Adrenal gland (tissue), 12 donors: Measurements from ENCODE around the gene MZB1. TPM values are rescaled to one million over a fixed set of nuclear protein-coding genes. Genes with fewer than 3 reads are reported as not detected.
A peak's percentile ranks its signal among the peaks of the same experiment; 100 is the strongest.

Experiments
- DNase-seq, 7 donors: peaks; one replicate each; pipeline ENCODE4 v3.0.0-alpha.2; 2019 to 2020
- H3K27ac ChIP-seq, 5 donors: fragments of 200-600 bp; sonication (generic) in 4 of 5; 1 replicate in 3 of 5; 2 replicates in 2 of 5; pipeline versions ENCODE4 v1.5.1 to v1.8.0; 2016 to 2020; ENCODE audit warnings: mild to moderate bottlenecking in 1 of 5
- H3K27me3 ChIP-seq: fragments of 200-600 bp; 2 replicates; pipeline ENCODE4 v1.8.0; 2021
- H3K36me3 ChIP-seq, 2 donors: fragments of 200-600 bp; replicated peaks in 1 of 2; 1 replicate in 1 of 2; 2 replicates in 1 of 2; pipeline versions ENCODE4 v1.5.1 to v1.8.0; 2018 to 2022
- H3K4me1 ChIP-seq, 2 donors: fragments of 200-600 bp; replicated peaks in 1 of 2; 1 replicate in 1 of 2; 2 replicates in 1 of 2; pipeline versions ENCODE4 v1.5.1 to v1.8.0; 2018 to 2021
- H3K4me3 ChIP-seq, 4 donors: fragments of 200-600 bp; sonication (generic) in 3 of 4; one replicate each; pipeline ENCODE4 v1.5.1; 2016 to 2018
- H3K9me3 ChIP-seq, 3 donors: fragments of 200-600 bp; sonication (generic) in 1 of 3; replicated peaks in 1 of 3; 1 replicate in 2 of 3; 2 replicates in 1 of 3; pipeline versions ENCODE4 v1.5.1 to v1.8.0; 2016 to 2021
- POLR2A ChIP-seq, 2 donors: fragments of 450-650 bp; IDR thresholded peaks; one replicate each; pipeline ENCODE4 v1.6.1; 2017; ENCODE audit warnings: antibody characterized with exemption in 2 of 2, mild to moderate bottlenecking in 2 of 2, moderate library complexity in 1 of 2
- WGBS, 4 donors: extraction: QIAGEN DNeasy Blood & Tissue Kit in 2 of 4; methylation state at CpG; one replicate each; pipeline versions ENCODE4 v1.1.5 to v1.1.7; 2013 to 2017; 5-methylcytosine and 5-hydroxymethylcytosine counted together
- intact Hi-C, 2 donors: fragments of 100-400 bp; cut with DNase I; formaldehyde crosslinking; loops; one replicate each; pipeline versions ENCODE4 v1.14.1 to v1.15.0; 2022 to 2023
- polyA plus RNA-seq, 3 donors: library from polyadenylated mRNA; stranded (reverse); fragments of 200-250 nt in 2 of 3; fragments of 350-450 nt in 1 of 3; fragmentation: Illumina TruSeq in 1 of 3; extraction: RNeasy Lipid Tissue Mini Kit (QIAGEN cat#74804) in 1 of 3; gene quantifications; one replicate each; pipeline ENCODE4 v1.2.3, GENCODE V29; 2013 to 2014
- total RNA-seq, 9 donors: library from RNA; depleted of rRNA in 4 of 9; stranded (reverse); fragments of >200 nt in 4 of 9; fragments of 120-200 nt in 1 of 9; fragmentation: NEBNext Ultra II Directional in 1 of 9; extraction: Animal tissue kit (Norgen Biotek cat#: 25700) in 1 of 9; gene quantifications; one replicate each; pipeline versions ENCODE4 v1.1.0 to v1.2.4, GENCODE V29; 2013 to 2023
- TF ChIP-seq, protein P1 (sequence below), 6 experiments: fragments of 450-650 bp in 4 of 6; fragments of 200-600 bp in 2 of 6; sonication (generic) in 1 of 6; IDR thresholded peaks; 1 replicate in 5 of 6; 2 replicates in 1 of 6; pipeline versions ENCODE4 v1.5.1 to v1.8.0; 2016 to 2021; ENCODE audit warnings: antibody characterized with exemption in 6 of 6, mild to moderate bottlenecking in 2 of 6, moderate library complexity in 1 of 6
- donor health status: healthy with polysubstance abuse.
- donor health status: Bipolar disorder and iron deficiency.
- donor health status: DM: yes; HTN: yes; CAD: no.
- donor health status: DM: no; HTN: no; CAD: no.
- donor health status: DM: no; HTN: no; CAD: no.
- donor health status: DM: yes; HTN: yes; CAD: no.

The MZB1 gene
- total and polyA plus RNA-seq, 12 donors, result 0.35 to 7.7 (median 0.95) TPM; not detected in 3

GRCh38 chr5:139342423-139342723, 47.3 kb downstream of the MZB1 start:
- Histone ChIP-seq H3K9me3 (no peaks in the 10 kb centered on the region), H3K4me1 (peaks cover 8 to 40% of the 10 kb centered on the region in 2 donors), H3K4me3 (peak overlapping the region; percentile 30 to 88 (median 61)), H3K27ac (peak overlapping the region; percentile 90 to 98 (median 94)), H3K27me3 (no peaks in the 10 kb centered on the region), H3K36me3 (no peaks in the 10 kb centered on the region)
- intact Hi-C loops, result no loop called here
- no peak for DNase-seq
- TF ChIP-seq, protein P1, sequence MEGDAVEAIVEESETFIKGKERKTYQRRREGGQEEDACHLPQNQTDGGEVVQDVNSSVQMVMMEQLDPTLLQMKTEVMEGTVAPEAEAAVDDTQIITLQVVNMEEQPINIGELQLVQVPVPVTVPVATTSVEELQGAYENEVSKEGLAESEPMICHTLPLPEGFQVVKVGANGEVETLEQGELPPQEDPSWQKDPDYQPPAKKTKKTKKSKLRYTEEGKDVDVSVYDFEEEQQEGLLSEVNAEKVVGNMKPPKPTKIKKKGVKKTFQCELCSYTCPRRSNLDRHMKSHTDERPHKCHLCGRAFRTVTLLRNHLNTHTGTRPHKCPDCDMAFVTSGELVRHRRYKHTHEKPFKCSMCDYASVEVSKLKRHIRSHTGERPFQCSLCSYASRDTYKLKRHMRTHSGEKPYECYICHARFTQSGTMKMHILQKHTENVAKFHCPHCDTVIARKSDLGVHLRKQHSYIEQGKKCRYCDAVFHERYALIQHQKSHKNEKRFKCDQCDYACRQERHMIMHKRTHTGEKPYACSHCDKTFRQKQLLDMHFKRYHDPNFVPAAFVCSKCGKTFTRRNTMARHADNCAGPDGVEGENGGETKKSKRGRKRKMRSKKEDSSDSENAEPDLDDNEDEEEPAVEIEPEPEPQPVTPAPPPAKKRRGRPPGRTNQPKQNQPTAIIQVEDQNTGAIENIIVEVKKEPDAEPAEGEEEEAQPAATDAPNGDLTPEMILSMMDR (IDR thresholded peaks at IDR 0.05), result no peak
- TF ChIP-seq POLR2A (IDR thresholded peaks at IDR 0.05), result no peak
- 0% methylated on average over 9 to 16 of the region's 16 CpGs for WGBS, 4 donors

DNA sequence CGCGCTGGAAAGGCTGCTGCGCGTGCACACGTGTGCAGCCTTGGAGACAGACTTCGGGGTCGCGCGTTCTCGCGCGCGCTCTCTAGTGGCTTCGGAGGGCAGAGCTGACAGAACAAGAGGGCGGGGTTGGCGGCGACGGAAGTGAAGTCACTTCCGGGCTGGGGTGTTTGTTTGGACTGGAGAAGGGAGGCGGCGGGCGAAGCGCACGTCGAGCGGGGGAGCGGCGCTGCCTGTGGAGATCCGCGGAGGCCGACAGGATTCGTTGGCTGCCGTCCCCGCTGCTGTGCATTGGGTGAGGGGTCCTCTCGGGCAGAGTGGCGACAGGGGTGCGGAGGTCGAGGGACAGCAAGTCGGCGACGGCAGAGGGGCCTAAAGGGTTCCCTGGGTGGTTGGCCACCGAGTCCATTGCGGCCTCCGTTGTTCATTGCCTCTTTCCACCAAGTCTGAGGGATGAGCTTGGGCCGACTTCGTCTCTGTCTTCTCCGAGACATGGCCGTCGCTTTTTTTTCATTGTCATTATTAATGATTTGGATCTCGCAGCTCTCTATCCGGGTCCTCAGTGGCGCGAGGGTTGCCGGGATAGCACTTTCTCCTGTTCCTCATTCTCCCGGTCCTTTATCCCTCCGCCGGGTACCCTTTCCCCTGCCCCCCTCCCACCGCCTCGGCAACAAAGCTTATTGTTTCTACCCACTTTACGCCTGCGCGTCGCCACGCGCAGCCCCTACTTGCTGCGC, 47.9 kb downstream of the MZB1 start, which contains the start of gene PAIP2:
TSS of gene PAIP2 (plus strand) at position 166 of the 734 bp plus-strand sequence. CDS start 21,931 bp downstream, outside the sequence.
- Histone ChIP-seq H3K27me3 (no peaks in the 10 kb centered on the region), H3K4me3 (peak within 1 kb of the TSS; percentile 30 to 88 (median 61)), H3K27ac (peak within 1 kb of the TSS; percentile 90 to 98 (median 94)), H3K9me3 (no peaks in the 10 kb centered on the region), H3K36me3 (no peaks in the 10 kb centered on the region), H3K4me1 (peaks cover 8 to 39% of the 10 kb centered on the region in 2 donors)
- 0% methylated on average over 34 to 66 of the region's 66 CpGs for WGBS, 4 donors
- intact Hi-C loops, result loop anchor here in 1 of 2 donors (2.0 kb wide), 1 partner anchor 67 kb away; no protein-coding TSS in a partner anchor
- peak; percentile 97 to 99 (median 98) for DNase-seq
- TF ChIP-seq, protein P1 (IDR thresholded peaks at IDR 0.05), result peak; percentile 57 to 79 (median 72)
- TF ChIP-seq POLR2A (IDR thresholded peaks at IDR 0.05), result peak; percentile 92 to 97

- H3K27ac ChIP-seq, result peak overlapping the region in 3 of 5 donors; percentile 90 to 98 (median 94)
- no peaks in the 10 kb centered on the region for H3K36me3 ChIP-seq
- no peak for DNase-seq
- no peak for TF ChIP-seq POLR2A (IDR thresholded peaks at IDR 0.05)
- TF ChIP-seq, protein P1 (IDR thresholded peaks at IDR 0.05), result no peak
- WGBS, 4 donors, result 2 to 4% (median 3%) methylated on average over 9 to 17 of the region's 17 CpGs
- intact Hi-C loops, result loop anchor here in 1 of 2 donors (2.0 kb wide), 1 partner anchor 66 kb away; no protein-coding TSS in a partner anchor
- H3K9me3 ChIP-seq, result no peaks in the 10 kb centered on the region
- no peaks in the 10 kb centered on the region for H3K27me3 ChIP-seq
- H3K4me3 ChIP-seq, result peak overlapping the region in 2 of 4 donors; percentile 55 to 67
- H3K4me1 ChIP-seq, result peaks cover 8 to 35% of the 10 kb centered on the region in 2 donors
These were observed 48.5 kb downstream of the MZB1 start for GRCh38 chr5:139341187-139341688.

GRCh38 chr5:139340051-139340450, 49.7 kb downstream of the MZB1 start:
- Histone ChIP-seq H3K36me3 (no peaks in the 10 kb centered on the region), H3K4me1 (peaks cover 8 to 29% of the 10 kb centered on the region in 2 donors), H3K9me3 (no peaks in the 10 kb centered on the region), H3K27me3 (no peaks in the 10 kb centered on the region), H3K4me3 (no peak overlapping the region), H3K27ac (no peak overlapping the region)
- intact Hi-C loops, result loop anchor here in 1 of 2 donors (2.0 kb wide), 1 partner anchor 65 kb away; no protein-coding TSS in a partner anchor
- DNase-seq, result no peak
- 74 to 92% (median 89%) methylated on average over 2 of the region's 2 CpGs for WGBS, 4 donors
- no peak for TF ChIP-seq POLR2A (IDR thresholded peaks at IDR 0.05)
- TF ChIP-seq, protein P1 (IDR thresholded peaks at IDR 0.05), result no peak
